ENCODE results near the gene RGS8.

RGS8 gene

DNA sequence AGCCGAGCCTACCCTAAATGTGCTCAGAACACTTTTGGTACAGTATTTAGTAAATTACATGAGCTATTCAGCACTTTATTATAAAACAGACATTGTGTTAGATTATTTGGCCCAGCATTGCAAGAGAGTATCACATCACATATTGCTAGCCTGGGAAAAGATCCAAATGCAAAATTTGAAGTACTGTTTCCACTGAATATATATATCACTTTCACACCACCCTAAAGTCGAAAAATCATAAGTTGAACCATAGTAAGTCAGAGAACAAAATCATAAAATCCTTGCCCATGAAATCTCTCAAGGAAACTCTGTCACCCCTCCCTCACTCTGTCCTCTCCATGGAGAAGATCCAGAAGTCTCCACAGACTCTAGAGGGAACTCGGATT is 33.1 kb downstream of the RGS8 start:
- TF ChIP-seq ZFX (IDR thresholded peaks at IDR 0.05; ENCODE audit: borderline replicate concordance) (no peak), CTCF (IDR thresholded peaks at IDR 0.05) (no peak)
- no peak overlapping the region for H3K27ac ChIP-seq

DNA sequence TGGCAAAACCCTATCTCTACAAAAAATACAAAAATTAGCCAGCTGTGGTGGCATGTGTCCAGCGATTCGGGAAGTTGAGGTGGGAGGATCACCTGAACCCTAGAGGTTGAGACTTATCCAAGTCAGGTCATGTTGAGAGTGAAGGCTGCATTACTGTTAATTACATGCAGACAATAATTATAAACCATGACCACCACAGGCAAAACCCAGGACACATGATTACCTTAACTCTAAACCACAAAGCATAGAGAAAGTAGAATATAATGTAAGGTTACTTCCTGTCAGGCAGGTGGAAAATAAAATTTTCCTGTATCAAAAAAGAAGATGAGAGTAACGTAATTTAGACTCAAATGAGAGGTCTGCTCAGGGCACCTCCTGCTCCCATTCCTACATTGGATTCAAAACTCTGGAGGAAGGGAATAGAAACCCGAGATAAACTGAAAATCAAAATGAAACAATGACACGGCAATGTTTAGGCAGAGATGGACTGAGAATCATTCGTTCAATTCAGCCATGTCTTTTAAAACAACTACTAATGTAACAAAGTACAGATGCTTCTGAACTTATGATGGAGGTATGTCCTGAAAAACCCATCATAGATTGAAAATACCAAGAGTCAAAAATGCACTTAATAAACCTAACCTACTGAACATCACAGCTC is 33.6 kb downstream of the RGS8 start:
- H3K27ac ChIP-seq: no peak overlapping the region
- TF ChIP-seq CTCF (IDR thresholded peaks at IDR 0.05) (no peak), ZFX (IDR thresholded peaks at IDR 0.05; ENCODE audit: borderline replicate concordance) (no peak)

GRCh38 chr1:182649041-182649440 is 35.3 kb downstream of the RGS8 start:
- H3K27ac ChIP-seq: no peak overlapping the region
- TF ChIP-seq ZFX (IDR thresholded peaks at IDR 0.05; ENCODE audit: borderline replicate concordance) (no peak), CTCF (IDR thresholded peaks at IDR 0.05) (no peak)

DNA sequence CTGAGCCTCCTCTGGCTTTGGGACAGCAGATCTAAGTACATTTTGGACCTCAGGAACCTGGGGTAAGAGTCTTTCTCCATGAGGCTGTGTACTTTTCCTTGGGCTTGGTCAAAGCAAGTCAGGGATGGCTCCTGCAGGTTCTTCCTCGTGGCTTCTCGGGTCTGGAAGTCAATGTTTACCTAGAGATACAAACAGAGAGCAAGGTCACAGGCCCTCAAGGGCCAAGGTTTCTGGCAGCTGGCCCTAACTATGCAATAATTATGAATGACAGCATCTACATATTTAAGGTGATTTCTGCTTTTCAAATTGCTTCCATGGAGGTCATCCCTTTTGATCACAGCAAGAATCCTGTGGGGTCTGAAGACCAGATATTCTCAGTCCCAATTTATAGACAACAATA is 37.6 kb downstream of the RGS8 start:
- no peak overlapping the region for H3K27ac ChIP-seq
- TF ChIP-seq ZFX (IDR thresholded peaks at IDR 0.05; ENCODE audit: borderline replicate concordance) (no peak), CTCF (IDR thresholded peaks at IDR 0.05) (no peak)

- TF ChIP-seq CTCF (IDR thresholded peaks at IDR 0.05): no peak
- TF ChIP-seq ZFX (IDR thresholded peaks at IDR 0.05; ENCODE audit: borderline replicate concordance): no peak
- H3K27ac ChIP-seq: no peak overlapping the region
Observed at GRCh38 chr1:182644886-182645285, 39.5 kb downstream of the RGS8 start.

- TF ChIP-seq CTCF (IDR thresholded peaks at IDR 0.05) (no peak), ZFX (IDR thresholded peaks at IDR 0.05; ENCODE audit: borderline replicate concordance) (no peak)
Observed at GRCh38 chr1:182643699-182644098, 40.7 kb downstream of the RGS8 start.

GRCh38 chr1:182642461-182642860 is 41.9 kb downstream of the RGS8 start:
- TF ChIP-seq ZFX (IDR thresholded peaks at IDR 0.05; ENCODE audit: borderline replicate concordance) (no peak), CTCF (IDR thresholded peaks at IDR 0.05) (no peak)
- H3K27ac ChIP-seq: no peak overlapping the region

More at GRCh38 chr1:182643699-182644098, 40.7 kb downstream of the RGS8 start:
- no peak overlapping the region for H3K27ac ChIP-seq

Measured in 22Rv1 (cell line).